Thymus (tissue), 11 donors: Measurements from ENCODE around the gene KLHL41. TPM values are rescaled to one million over a fixed set of nuclear protein-coding genes. Genes with fewer than 3 reads are reported as not detected.
"Not testable (repeated sequence)": the region's sequence is repeated elsewhere in the genome, so short reads cannot be mapped to it uniquely, and the experiment has no call there.

ENCODE experiments used
- DNase-seq, 9 donors: peaks; one replicate each; pipeline ENCODE4 v3.0.0-alpha.2; 2013; ENCODE audit warnings: low spot score in 9 of 9, low read depth in 6 of 9, missing footprints in 1 of 9
- H3K27ac ChIP-seq, 2 donors: one replicate each; pipeline ENCODE4 v1.5.1; 2013; ENCODE audit warnings: control low read depth in 1 of 2, low read depth in 1 of 2, low read length in 1 of 2, mild to moderate bottlenecking in 1 of 2, moderate library complexity in 1 of 2
- H3K27me3 ChIP-seq, 2 donors: one replicate each; pipeline ENCODE4 v1.5.1; 2013; ENCODE audit warnings: low read length in 1 of 2; ENCODE audit not compliant: control insufficient read depth in 2 of 2, insufficient read depth in 1 of 2
- H3K36me3 ChIP-seq, 2 donors: one replicate each; pipeline ENCODE4 v1.5.1; 2013; ENCODE audit warnings: low read length in 1 of 2, mild to moderate bottlenecking in 1 of 2, moderate library complexity in 1 of 2; ENCODE audit not compliant: control insufficient read depth in 2 of 2, insufficient read depth in 2 of 2
- H3K4me1 ChIP-seq, 2 donors: one replicate each; pipeline ENCODE4 v1.5.1; 2013; ENCODE audit warnings: low read length in 2 of 2; ENCODE audit not compliant: control insufficient read depth in 2 of 2, insufficient read depth in 2 of 2
- H3K4me3 ChIP-seq, 2 donors: one replicate each; pipeline ENCODE4 v1.5.1; 2013; ENCODE audit warnings: low read length in 2 of 2, control low read depth in 1 of 2, mild to moderate bottlenecking in 1 of 2
- H3K9me3 ChIP-seq, 2 donors: one replicate each; pipeline ENCODE4 v1.5.1; 2013; ENCODE audit warnings: low read length in 1 of 2, mild to moderate bottlenecking in 1 of 2; ENCODE audit not compliant: control insufficient read depth in 2 of 2, insufficient read depth in 1 of 2
- WGBS: extraction: QIAGEN DNeasy Blood & Tissue Kit; methylation state at CpG from one replicate; pipeline ENCODE4 v1.1.7; 2013; 5-methylcytosine and 5-hydroxymethylcytosine counted together
- polyA plus RNA-seq: library from polyadenylated mRNA; stranded (reverse); fragments of 200-250 nt; gene quantifications from one replicate; pipeline ENCODE4 v1.2.3, GENCODE V29; 2013
- total RNA-seq: library from RNA; stranded (reverse); fragments of 120-200 nt; gene quantifications from one replicate; pipeline ENCODE4 v1.2.4, GENCODE V29; 2013
- donor health status: healthy.

Gene KLHL41
- total and polyA plus RNA-seq, 2 donors = 4.7 to 5.2 TPM

DNA sequence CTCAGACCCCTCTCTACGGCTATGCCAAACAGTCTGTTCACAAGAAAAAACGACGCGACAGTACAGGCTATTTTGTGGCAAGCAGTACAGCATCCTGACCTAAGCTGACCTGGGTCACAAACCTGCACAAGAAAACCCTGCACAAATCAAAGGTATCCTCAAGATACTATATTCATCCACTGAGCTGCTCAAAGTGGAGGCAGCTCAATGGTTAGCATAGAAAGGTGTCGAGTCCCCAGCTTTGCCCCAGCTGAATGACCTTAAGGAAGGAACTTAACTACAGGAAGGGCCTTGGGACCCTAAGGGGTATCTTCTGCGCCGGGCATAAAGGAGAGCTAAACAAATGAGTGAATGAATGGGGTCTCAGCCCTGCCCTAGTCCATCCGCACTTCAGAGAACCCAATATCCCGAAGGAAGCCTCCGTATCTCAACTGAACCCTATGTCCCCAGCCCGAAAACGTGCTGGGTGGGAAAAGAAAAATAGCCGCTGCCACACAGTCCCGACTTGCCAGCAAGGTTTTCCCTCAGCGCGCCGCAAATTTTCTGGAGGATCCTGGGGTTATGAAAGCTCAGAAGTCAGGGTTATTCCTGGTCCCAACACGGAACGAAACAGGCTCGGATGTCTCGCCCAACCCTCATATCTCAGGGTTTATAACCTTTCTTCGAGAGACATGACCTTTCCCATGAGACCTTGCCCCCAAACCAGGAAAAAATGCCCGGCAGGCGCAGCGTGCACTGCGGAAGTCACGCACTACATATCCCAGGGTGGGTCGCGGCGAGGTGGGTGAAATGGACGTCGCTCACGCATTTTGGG, 63.9 kb downstream of the KLHL41 start, which contains the start of gene FASTKD1:
TSS of gene FASTKD1 (minus strand) at position 706 of the 814 bp plus-strand sequence. CDS start 1,836 bp downstream, outside the sequence.
- Histone ChIP-seq H3K27ac (peak within 1 kb of the TSS in 1 of 2 donors; percentile 55), H3K36me3 (peaks cover 0 to 3% of the 10 kb centered on the region in 2 donors), H3K9me3 (no peaks in the 10 kb centered on the region), H3K4me1 (peaks cover 0 to 4% of the 10 kb centered on the region in 2 donors), H3K4me3 (peak within 1 kb of the TSS; percentile 61 to 84), H3K27me3 (no peaks in the 10 kb centered on the region)
- DNase-seq = peak; percentile 77 to 95 (median 88)
- WGBS = under 1% methylated on average over 33 of the region's 33 CpGs

DNA sequence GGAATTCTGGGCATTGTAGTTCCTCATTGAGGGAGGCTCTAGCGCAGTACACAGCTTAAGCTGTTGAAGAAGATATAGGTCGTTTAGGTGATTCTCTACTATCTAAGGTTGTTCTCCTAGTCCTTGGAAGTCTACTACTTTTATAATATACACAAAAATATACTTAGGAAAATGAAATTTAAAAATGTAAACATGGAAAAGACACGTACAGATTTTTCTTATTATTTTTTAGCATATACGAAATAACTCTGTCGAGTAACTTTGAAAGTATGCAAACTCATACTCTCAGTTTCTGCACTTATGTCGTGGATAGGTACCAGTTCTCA, 64.4 kb downstream of the KLHL41 start:
- Histone ChIP-seq H3K4me1 (peaks cover 0 to 4% of the 10 kb centered on the region in 2 donors), H3K27ac (no peak overlapping the region), H3K4me3 (peak overlapping the region; percentile 61 to 84), H3K27me3 (no peaks in the 10 kb centered on the region), H3K9me3 (no peaks in the 10 kb centered on the region), H3K36me3 (peaks cover 0 to under 1% of the 10 kb centered on the region in 2 donors)
- DNase-seq = no peak
- 39% methylated on average over 6 of the region's 6 CpGs for WGBS

DNA sequence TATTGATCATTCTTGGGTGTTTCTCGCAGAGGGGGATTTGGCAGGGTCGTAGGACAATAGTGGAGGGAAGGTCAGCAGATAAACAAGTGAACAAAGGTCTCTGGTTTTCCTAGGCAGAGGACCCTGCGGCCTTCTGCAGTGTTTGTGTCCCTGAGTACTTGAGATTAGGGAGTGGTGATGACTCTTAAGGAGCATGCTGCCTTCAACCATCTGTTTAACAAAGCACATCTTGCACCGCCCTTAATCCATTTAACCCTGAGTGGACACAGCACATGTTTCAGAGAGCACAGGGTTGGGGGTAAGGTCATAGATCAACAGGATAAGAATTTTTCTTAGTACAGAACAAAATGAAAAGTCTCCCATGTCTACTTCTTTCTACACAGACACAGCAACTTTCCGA, 65.0 kb downstream of the KLHL41 start:
- H3K4me3 ChIP-seq, DNase-seq, H3K36me3 ChIP-seq, H3K27ac ChIP-seq, H3K9me3 ChIP-seq, H3K4me1 ChIP-seq, H3K27me3 ChIP-seq: not testable (repeated sequence)
- 95% methylated on average over 5 of the region's 5 CpGs for WGBS

DNA sequence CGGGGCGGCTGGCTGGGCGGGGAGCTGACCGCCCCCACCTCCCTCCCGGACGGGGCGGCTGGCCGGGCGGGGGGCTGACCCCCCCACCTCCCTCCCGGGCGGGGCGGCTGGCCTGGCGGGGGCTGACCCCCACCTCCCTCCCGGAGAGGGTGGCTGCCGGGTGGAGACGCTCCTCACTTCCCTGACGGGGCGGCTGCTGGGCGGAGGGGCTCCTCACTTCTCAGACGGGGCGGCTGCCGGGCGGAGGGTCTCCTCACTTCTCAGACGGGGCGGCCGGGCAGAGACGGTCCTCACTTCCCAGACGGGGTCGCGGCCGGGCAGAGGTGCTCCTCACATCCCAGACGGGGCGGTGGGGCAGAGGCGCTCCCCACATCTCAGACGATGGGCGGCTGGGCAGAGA, 65.8 kb downstream of the KLHL41 start:
- not testable (repeated sequence) for H3K27me3 ChIP-seq, H3K4me3 ChIP-seq, H3K9me3 ChIP-seq, DNase-seq, H3K36me3 ChIP-seq, H3K4me1 ChIP-seq, H3K27ac ChIP-seq
- 97% methylated on average over 28 of the region's 36 CpGs for WGBS

Other genes with a start within 250 kb of the KLHL41 start
- gene LRP2, start 147.2 kb upstream of the KLHL41 start, total RNA-seq = 0.05 TPM
- 0.09 TPM for gene LRP2, start 147.2 kb upstream of the KLHL41 start, polyA plus RNA-seq
- 1.7 TPM for gene BBS5, start 30.2 kb upstream of the KLHL41 start, total RNA-seq
- 7.8 TPM for gene BBS5, start 30.2 kb upstream of the KLHL41 start, polyA plus RNA-seq
- gene FASTKD1, start 64.2 kb downstream of the KLHL41 start, total RNA-seq = 34.1 TPM
- 65.6 TPM for gene FASTKD1, start 64.2 kb downstream of the KLHL41 start, polyA plus RNA-seq
- 55.4 TPM for gene PPIG, start 74.6 kb downstream of the KLHL41 start, total RNA-seq
- gene PPIG, start 74.6 kb downstream of the KLHL41 start, polyA plus RNA-seq = 38.1 TPM
- gene CFAP210, start 184.7 kb downstream of the KLHL41 start, total RNA-seq = not detected
- 0.21 TPM for gene CFAP210, start 184.7 kb downstream of the KLHL41 start, polyA plus RNA-seq
- gene PHOSPHO2, start 184.8 kb downstream of the KLHL41 start, total RNA-seq = 4.3 TPM
- 3.9 TPM for gene PHOSPHO2, start 184.8 kb downstream of the KLHL41 start, polyA plus RNA-seq
- 21.2 TPM for gene KLHL23, start 224.1 kb downstream of the KLHL41 start, total RNA-seq
- 4.5 TPM for gene KLHL23, start 224.1 kb downstream of the KLHL41 start, polyA plus RNA-seq